Subcutaneous adipose tissue (tissue), 4 donors: ENCODE data around the gene NKAIN2. TPM values are rescaled to one million over a fixed set of nuclear protein-coding genes. Genes with fewer than 3 reads are reported as not detected.

Source experiments
- total RNA-seq, 4 donors: library from RNA; depleted of rRNA; stranded (reverse); fragments of >200 nt; gene quantifications; one replicate each; pipeline ENCODE4 v1.1.0, GENCODE V29; 2016
- TF ChIP-seq, protein P1 (sequence below): fragments of 450-650 bp; IDR thresholded peaks from one replicate; pipeline ENCODE4 v1.5.1; 2016; ENCODE audit warnings: low read depth, mild to moderate bottlenecking, control low read depth, antibody characterized with exemption, moderate library complexity

NKAIN2 gene
- total RNA-seq, 4 donors from 2014 or later: not detected

DNA sequence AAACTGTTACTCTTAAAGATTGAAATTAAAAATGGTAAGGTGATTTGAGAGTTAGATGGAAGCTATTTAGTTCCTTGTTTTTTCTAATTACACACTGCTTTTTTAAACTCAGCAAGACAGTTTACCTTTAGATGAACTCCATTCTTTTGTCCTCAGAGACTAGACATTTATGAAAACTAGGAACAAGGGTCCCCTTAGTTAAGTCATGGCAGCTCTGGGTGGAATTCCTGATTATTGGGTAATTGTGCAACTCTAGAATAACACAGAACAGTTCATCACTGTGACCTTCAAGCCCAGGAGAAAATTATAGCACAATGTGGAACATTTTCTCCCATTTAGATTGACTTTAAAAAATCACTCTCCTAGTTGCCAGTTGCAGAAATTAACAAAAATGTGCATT, 251.7 kb downstream of the NKAIN2 start:
- TF ChIP-seq, protein P1, sequence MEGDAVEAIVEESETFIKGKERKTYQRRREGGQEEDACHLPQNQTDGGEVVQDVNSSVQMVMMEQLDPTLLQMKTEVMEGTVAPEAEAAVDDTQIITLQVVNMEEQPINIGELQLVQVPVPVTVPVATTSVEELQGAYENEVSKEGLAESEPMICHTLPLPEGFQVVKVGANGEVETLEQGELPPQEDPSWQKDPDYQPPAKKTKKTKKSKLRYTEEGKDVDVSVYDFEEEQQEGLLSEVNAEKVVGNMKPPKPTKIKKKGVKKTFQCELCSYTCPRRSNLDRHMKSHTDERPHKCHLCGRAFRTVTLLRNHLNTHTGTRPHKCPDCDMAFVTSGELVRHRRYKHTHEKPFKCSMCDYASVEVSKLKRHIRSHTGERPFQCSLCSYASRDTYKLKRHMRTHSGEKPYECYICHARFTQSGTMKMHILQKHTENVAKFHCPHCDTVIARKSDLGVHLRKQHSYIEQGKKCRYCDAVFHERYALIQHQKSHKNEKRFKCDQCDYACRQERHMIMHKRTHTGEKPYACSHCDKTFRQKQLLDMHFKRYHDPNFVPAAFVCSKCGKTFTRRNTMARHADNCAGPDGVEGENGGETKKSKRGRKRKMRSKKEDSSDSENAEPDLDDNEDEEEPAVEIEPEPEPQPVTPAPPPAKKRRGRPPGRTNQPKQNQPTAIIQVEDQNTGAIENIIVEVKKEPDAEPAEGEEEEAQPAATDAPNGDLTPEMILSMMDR: no peak

DNA sequence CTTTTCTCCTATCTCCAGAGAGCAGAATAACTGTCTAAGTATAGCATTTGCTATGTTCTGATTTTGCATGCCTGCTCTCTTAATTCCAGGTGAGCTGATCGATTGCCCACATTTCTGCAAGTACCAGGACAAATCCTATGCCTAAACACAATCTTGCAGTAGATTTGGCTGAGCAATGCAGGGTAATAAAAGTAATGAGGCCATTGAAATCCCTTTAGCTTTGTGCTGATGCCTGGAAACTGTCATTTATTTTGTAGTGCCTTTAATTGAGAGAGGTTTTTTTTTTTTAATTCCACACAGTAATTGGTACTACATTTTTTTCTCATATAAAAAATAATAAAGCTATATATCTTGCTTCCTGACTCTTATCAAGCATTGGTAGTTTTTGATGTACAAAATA, 252.3 kb downstream of the NKAIN2 start:
- TF ChIP-seq, protein P1: no peak

DNA sequence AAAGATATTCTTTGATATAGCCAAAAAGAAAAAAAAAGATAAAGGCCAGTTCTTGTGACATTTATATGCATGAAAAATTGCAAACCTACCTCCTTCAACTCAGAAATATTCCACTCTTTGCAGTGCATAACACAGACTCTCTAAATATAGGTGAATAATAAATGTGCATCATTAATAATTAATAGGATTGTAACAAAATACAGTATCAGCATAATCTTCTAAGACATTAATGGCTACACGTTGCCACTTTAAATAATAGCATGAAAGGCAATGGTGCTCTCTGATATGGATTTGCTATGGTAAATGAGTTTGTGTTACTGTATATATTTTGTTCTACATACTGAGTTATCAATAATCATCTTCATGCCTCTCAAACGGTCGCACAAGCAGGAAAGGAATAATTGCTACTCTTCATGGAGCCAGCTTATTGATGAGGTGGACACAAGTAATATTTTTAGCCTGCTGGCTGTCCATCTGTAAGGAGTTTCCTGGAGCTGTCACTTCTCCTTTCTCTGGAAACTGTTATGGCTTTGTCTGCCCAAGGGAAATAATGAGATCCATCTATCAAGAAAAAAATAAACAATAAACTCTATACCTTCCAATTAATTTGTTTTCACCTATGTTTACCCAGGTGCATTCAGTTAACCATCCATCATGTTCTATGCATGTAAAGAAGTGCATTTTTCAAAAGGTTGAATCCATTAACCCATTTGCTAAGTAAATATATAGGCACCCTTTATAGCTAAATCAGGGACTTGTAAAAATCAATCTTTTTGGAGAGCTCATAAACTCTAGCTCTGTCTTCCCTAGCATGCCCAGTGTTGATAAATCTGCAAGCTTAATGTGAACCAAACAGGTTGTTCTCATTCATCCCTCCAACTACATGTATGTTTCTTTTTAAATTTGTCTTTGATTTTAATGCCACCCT, 253.0 kb downstream of the NKAIN2 start:
- TF ChIP-seq, protein P1: no peak

DNA sequence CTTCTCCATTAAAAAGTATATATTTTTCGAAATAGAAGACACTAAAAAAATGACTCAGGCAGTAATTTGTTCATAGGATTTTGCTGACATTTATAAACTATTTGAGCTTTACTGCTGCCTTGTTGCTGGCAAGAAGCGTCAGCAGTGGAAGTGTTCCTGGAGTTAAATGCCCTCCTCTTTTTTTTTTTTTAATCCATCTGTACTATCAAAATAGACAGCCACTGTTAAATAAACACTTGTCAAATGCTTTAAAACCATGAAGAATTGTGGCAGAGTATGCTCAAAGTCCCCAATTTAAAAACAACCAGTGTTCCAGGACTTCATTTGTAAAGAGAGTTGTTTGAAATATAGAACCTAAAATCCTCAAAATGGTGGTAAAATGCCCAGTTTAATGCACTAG, 253.8 kb downstream of the NKAIN2 start:
- TF ChIP-seq, protein P1: no peak

DNA sequence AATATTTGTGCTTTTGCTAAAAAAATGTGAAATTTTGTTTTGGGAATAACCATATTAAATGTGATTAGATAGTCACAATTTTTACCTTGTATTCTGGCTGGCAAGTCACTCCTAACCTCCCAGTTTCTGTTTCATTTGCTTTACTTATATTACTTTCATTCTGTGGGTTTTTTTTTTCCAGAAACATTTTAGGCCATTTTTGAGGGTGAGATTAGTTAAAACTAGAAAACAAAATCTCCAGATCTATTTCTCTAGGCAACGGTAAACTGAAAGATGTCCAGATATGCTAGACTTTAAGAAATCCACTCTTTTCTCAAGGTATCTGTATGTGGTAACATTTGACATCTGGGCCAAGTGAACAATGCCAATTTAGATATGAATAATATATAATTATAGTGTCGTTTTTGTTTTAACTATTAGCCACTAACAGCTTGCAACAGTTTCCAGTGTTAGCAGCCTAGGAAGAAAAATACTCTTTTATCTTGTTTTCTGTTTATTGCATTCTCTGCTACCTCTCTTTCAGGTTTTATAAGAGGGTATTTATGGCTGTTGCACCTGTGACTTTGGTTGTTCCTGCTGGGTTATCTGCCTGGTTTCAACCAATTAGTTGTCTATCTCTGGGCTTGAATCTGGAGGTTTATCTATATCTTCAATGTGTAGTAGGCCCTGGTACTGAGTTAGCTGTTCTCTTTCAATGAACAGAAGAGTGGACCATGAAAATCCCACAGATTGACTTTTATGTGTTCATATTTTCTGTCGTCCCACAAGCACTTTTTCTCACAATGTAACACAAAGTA, 260.9 kb downstream of the NKAIN2 start:
- TF ChIP-seq, protein P1: no peak

DNA sequence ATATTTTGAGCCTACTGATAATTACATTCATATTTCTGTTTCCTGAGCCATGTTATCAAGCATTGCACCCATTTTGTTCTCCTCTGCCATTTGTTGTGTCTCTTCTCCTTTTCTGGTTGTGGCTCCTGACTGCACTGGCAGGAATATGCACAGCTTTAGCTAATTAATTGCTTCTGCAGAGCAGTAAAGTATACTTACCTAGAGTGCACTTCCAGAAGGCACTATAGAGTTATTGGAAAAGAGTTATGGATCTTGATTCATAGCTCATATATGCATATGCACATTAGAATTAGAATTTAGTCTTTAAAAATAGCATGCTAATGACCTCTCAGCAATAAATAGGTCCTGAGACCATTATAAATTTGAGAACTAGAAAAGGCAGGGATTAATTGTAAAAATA, 262.6 kb downstream of the NKAIN2 start:
- TF ChIP-seq, protein P1: no peak

DNA sequence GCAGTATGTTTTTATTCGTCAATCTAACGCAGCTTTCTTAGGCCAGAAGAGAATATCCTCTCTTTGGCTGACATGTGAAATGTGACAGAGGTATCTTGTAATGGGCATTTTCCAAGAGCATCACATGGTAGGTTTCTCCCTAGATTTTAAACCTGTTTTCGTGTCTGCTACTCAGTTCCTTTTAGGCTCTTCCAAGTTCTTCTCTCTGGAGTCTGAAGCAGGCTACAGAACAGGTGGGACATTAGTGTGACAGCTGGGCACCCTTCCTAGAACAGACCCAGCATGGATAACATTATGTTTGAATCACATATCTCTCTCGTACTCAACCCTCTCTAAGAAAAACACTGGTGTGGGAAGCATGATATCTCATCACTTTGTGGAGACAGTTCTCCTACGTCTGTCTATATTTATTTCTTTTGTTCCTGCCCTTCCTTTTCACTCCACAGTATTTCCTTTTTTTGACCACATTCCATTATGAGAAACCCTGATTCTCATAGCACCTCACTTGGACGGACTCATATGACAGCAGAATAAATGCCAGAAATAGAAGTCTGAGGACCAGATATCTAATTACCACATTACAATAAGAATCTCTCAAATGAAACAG, 263.4 kb downstream of the NKAIN2 start:
- TF ChIP-seq, protein P1: no peak
